ENCODE measurements around the gene AUTS2.

The AUTS2 gene

GRCh38 chr7:70098133-70098561, 499.9 kb downstream of the AUTS2 start:
- H3K4me1 ChIP-seq (ENCODE audit: control insufficient read depth in 2 of 2, insufficient read depth in 2 of 2, low read length in 2 of 2): no peaks in the 10 kb centered on the region
- H3K9ac ChIP-seq (ENCODE audit: low read depth in 1 of 2, low read length in 2 of 2): no peak overlapping the region
- H3K27ac ChIP-seq (ENCODE audit: low read depth in 2 of 2, low read length in 2 of 2): no peak overlapping the region
- no peaks in the 10 kb centered on the region for H3K9me3 ChIP-seq (ENCODE audit: control insufficient read depth in 2 of 2, low read length in 2 of 2)
- H3K27me3 ChIP-seq (ENCODE audit: control insufficient read depth in 2 of 2, insufficient read depth in 2 of 2, low read length in 2 of 2): no peaks in the 10 kb centered on the region
- no peak overlapping the region for H3K4me3 ChIP-seq (ENCODE audit: low read length in 2 of 2)
- H3K36me3 ChIP-seq (ENCODE audit: control insufficient read depth in 2 of 2, insufficient read depth in 2 of 2, low read length in 2 of 2): no peaks in the 10 kb centered on the region

GRCh38 chr7:70098905-70099672, 500.8 kb downstream of the AUTS2 start:
- H3K4me1 ChIP-seq (ENCODE audit: control insufficient read depth in 2 of 2, insufficient read depth in 2 of 2, low read length in 2 of 2): no peaks in the 10 kb centered on the region
- H3K27me3 ChIP-seq (ENCODE audit: control insufficient read depth in 2 of 2, insufficient read depth in 2 of 2, low read length in 2 of 2): no peaks in the 10 kb centered on the region
- no peak overlapping the region for H3K9ac ChIP-seq (ENCODE audit: low read depth in 1 of 2, low read length in 2 of 2)
- H3K27ac ChIP-seq (ENCODE audit: low read depth in 2 of 2, low read length in 2 of 2): no peak overlapping the region
- no peaks in the 10 kb centered on the region for H3K36me3 ChIP-seq (ENCODE audit: control insufficient read depth in 2 of 2, insufficient read depth in 2 of 2, low read length in 2 of 2)
- no peaks in the 10 kb centered on the region for H3K9me3 ChIP-seq (ENCODE audit: control insufficient read depth in 2 of 2, low read length in 2 of 2)
- no peak overlapping the region for H3K4me3 ChIP-seq (ENCODE audit: low read length in 2 of 2)

- Histone ChIP-seq H3K9me3 (ENCODE audit: control insufficient read depth in 2 of 2, low read length in 2 of 2) (no peaks in the 10 kb centered on the region), H3K36me3 (ENCODE audit: control insufficient read depth in 2 of 2, insufficient read depth in 2 of 2, low read length in 2 of 2) (no peaks in the 10 kb centered on the region), H3K27me3 (ENCODE audit: control insufficient read depth in 2 of 2, insufficient read depth in 2 of 2, low read length in 2 of 2) (no peaks in the 10 kb centered on the region), H3K4me1 (ENCODE audit: control insufficient read depth in 2 of 2, insufficient read depth in 2 of 2, low read length in 2 of 2) (no peaks in the 10 kb centered on the region), H3K9ac (ENCODE audit: low read depth in 1 of 2, low read length in 2 of 2) (no peak overlapping the region), H3K27ac (ENCODE audit: low read depth in 2 of 2, low read length in 2 of 2) (no peak overlapping the region), H3K4me3 (ENCODE audit: low read length in 2 of 2) (no peak overlapping the region)
These were observed 506.0 kb downstream of the AUTS2 start for GRCh38 chr7:70104243-70104642.

- H3K4me3 ChIP-seq (ENCODE audit: low read length in 2 of 2): no peak overlapping the region
- H3K4me1 ChIP-seq (ENCODE audit: control insufficient read depth in 2 of 2, insufficient read depth in 2 of 2, low read length in 2 of 2): no peaks in the 10 kb centered on the region
- H3K36me3 ChIP-seq (ENCODE audit: control insufficient read depth in 2 of 2, insufficient read depth in 2 of 2, low read length in 2 of 2): no peaks in the 10 kb centered on the region
- no peaks in the 10 kb centered on the region for H3K9me3 ChIP-seq (ENCODE audit: control insufficient read depth in 2 of 2, low read length in 2 of 2)
- no peak overlapping the region for H3K27ac ChIP-seq (ENCODE audit: low read depth in 2 of 2, low read length in 2 of 2)
- no peak overlapping the region for H3K9ac ChIP-seq (ENCODE audit: low read depth in 1 of 2, low read length in 2 of 2)
- no peaks in the 10 kb centered on the region for H3K27me3 ChIP-seq (ENCODE audit: control insufficient read depth in 2 of 2, insufficient read depth in 2 of 2, low read length in 2 of 2)
These were observed 514.8 kb downstream of the AUTS2 start for GRCh38 chr7:70113078-70113477.

GRCh38 chr7:70113536-70113935, 515.3 kb downstream of the AUTS2 start:
- Histone ChIP-seq H3K27me3 (ENCODE audit: control insufficient read depth in 2 of 2, insufficient read depth in 2 of 2, low read length in 2 of 2) (no peaks in the 10 kb centered on the region), H3K36me3 (ENCODE audit: control insufficient read depth in 2 of 2, insufficient read depth in 2 of 2, low read length in 2 of 2) (no peaks in the 10 kb centered on the region), H3K27ac (ENCODE audit: low read depth in 2 of 2, low read length in 2 of 2) (no peak overlapping the region), H3K4me3 (ENCODE audit: low read length in 2 of 2) (no peak overlapping the region), H3K4me1 (ENCODE audit: control insufficient read depth in 2 of 2, insufficient read depth in 2 of 2, low read length in 2 of 2) (no peaks in the 10 kb centered on the region), H3K9ac (ENCODE audit: low read depth in 1 of 2, low read length in 2 of 2) (no peak overlapping the region), H3K9me3 (ENCODE audit: control insufficient read depth in 2 of 2, low read length in 2 of 2) (no peaks in the 10 kb centered on the region)

GRCh38 chr7:70114806-70115205, 516.5 kb downstream of the AUTS2 start:
- Histone ChIP-seq H3K9ac (ENCODE audit: low read depth in 1 of 2, low read length in 2 of 2) (no peak overlapping the region), H3K36me3 (ENCODE audit: control insufficient read depth in 2 of 2, insufficient read depth in 2 of 2, low read length in 2 of 2) (no peaks in the 10 kb centered on the region), H3K27ac (ENCODE audit: low read depth in 2 of 2, low read length in 2 of 2) (no peak overlapping the region), H3K9me3 (ENCODE audit: control insufficient read depth in 2 of 2, low read length in 2 of 2) (no peaks in the 10 kb centered on the region), H3K27me3 (ENCODE audit: control insufficient read depth in 2 of 2, insufficient read depth in 2 of 2, low read length in 2 of 2) (no peaks in the 10 kb centered on the region), H3K4me3 (ENCODE audit: low read length in 2 of 2) (no peak overlapping the region), H3K4me1 (ENCODE audit: control insufficient read depth in 2 of 2, insufficient read depth in 2 of 2, low read length in 2 of 2) (no peaks in the 10 kb centered on the region)

- Histone ChIP-seq H3K27me3 (ENCODE audit: control insufficient read depth in 2 of 2, insufficient read depth in 2 of 2, low read length in 2 of 2) (no peaks in the 10 kb centered on the region), H3K27ac (ENCODE audit: low read depth in 2 of 2, low read length in 2 of 2) (no peak overlapping the region), H3K4me3 (ENCODE audit: low read length in 2 of 2) (no peak overlapping the region), H3K36me3 (ENCODE audit: control insufficient read depth in 2 of 2, insufficient read depth in 2 of 2, low read length in 2 of 2) (no peaks in the 10 kb centered on the region), H3K9me3 (ENCODE audit: control insufficient read depth in 2 of 2, low read length in 2 of 2) (no peaks in the 10 kb centered on the region), H3K4me1 (ENCODE audit: control insufficient read depth in 2 of 2, insufficient read depth in 2 of 2, low read length in 2 of 2) (no peaks in the 10 kb centered on the region), H3K9ac (ENCODE audit: low read depth in 1 of 2, low read length in 2 of 2) (no peak overlapping the region)
These were observed 518.0 kb downstream of the AUTS2 start for GRCh38 chr7:70116244-70116643.

- Histone ChIP-seq H3K27me3 (ENCODE audit: control insufficient read depth in 2 of 2, insufficient read depth in 2 of 2, low read length in 2 of 2) (no peaks in the 10 kb centered on the region), H3K27ac (ENCODE audit: low read depth in 2 of 2, low read length in 2 of 2) (no peak overlapping the region), H3K9ac (ENCODE audit: low read depth in 1 of 2, low read length in 2 of 2) (no peak overlapping the region), H3K9me3 (ENCODE audit: control insufficient read depth in 2 of 2, low read length in 2 of 2) (no peaks in the 10 kb centered on the region), H3K36me3 (ENCODE audit: control insufficient read depth in 2 of 2, insufficient read depth in 2 of 2, low read length in 2 of 2) (no peaks in the 10 kb centered on the region), H3K4me1 (ENCODE audit: control insufficient read depth in 2 of 2, insufficient read depth in 2 of 2, low read length in 2 of 2) (no peaks in the 10 kb centered on the region), H3K4me3 (ENCODE audit: low read length in 2 of 2) (no peak overlapping the region)
These were observed 518.6 kb downstream of the AUTS2 start for GRCh38 chr7:70116867-70117266.

- H3K9me3 ChIP-seq (ENCODE audit: control insufficient read depth in 2 of 2, low read length in 2 of 2): no peaks in the 10 kb centered on the region
- no peak overlapping the region for H3K27ac ChIP-seq (ENCODE audit: low read depth in 2 of 2, low read length in 2 of 2)
- H3K4me3 ChIP-seq (ENCODE audit: low read length in 2 of 2): no peak overlapping the region
- H3K36me3 ChIP-seq (ENCODE audit: control insufficient read depth in 2 of 2, insufficient read depth in 2 of 2, low read length in 2 of 2): no peaks in the 10 kb centered on the region
- H3K9ac ChIP-seq (ENCODE audit: low read depth in 1 of 2, low read length in 2 of 2): no peak overlapping the region
- H3K27me3 ChIP-seq (ENCODE audit: control insufficient read depth in 2 of 2, insufficient read depth in 2 of 2, low read length in 2 of 2): no peaks in the 10 kb centered on the region
- no peaks in the 10 kb centered on the region for H3K4me1 ChIP-seq (ENCODE audit: control insufficient read depth in 2 of 2, insufficient read depth in 2 of 2, low read length in 2 of 2)
These were observed 522.6 kb downstream of the AUTS2 start for GRCh38 chr7:70120851-70121250.

- H3K27ac ChIP-seq (ENCODE audit: low read depth in 2 of 2, low read length in 2 of 2): no peak overlapping the region
- H3K9me3 ChIP-seq (ENCODE audit: control insufficient read depth in 2 of 2, low read length in 2 of 2): no peaks in the 10 kb centered on the region
- no peaks in the 10 kb centered on the region for H3K4me1 ChIP-seq (ENCODE audit: control insufficient read depth in 2 of 2, insufficient read depth in 2 of 2, low read length in 2 of 2)
- H3K4me3 ChIP-seq (ENCODE audit: low read length in 2 of 2): no peak overlapping the region
- H3K9ac ChIP-seq (ENCODE audit: low read depth in 1 of 2, low read length in 2 of 2): no peak overlapping the region
- no peaks in the 10 kb centered on the region for H3K36me3 ChIP-seq (ENCODE audit: control insufficient read depth in 2 of 2, insufficient read depth in 2 of 2, low read length in 2 of 2)
- H3K27me3 ChIP-seq (ENCODE audit: control insufficient read depth in 2 of 2, insufficient read depth in 2 of 2, low read length in 2 of 2): no peaks in the 10 kb centered on the region
These were observed 533.5 kb downstream of the AUTS2 start for GRCh38 chr7:70131817-70132216.

Measured in mucosa of rectum (tissue), 2 donors.